Ramos (cell line): ENCODE data around the gene PEX19.

Experiments used
- in situ Hi-C: fragments of 300-500 bp; cut with MboI; formaldehyde crosslinking; loops from one replicate; pipeline ENCODE4 v1.14.3; 2022; ENCODE audit warnings: low sequenced_read_pairs; ENCODE audit not compliant: unreplicated experiment

Gene PEX19

GRCh38 chr1:160284220-160284781, 632 bp downstream of the PEX19 start:
- in situ Hi-C loops = no loop called here

GRCh38 chr1:160282807-160283206, 2.1 kb downstream of the PEX19 start:
- in situ Hi-C loops = no loop called here

- in situ Hi-C loops = no loop called here
Measured at GRCh38 chr1:160277987-160278386, 6.9 kb downstream of the PEX19 start.

GRCh38 chr1:160277330-160277729, 7.6 kb downstream of the PEX19 start:
- in situ Hi-C loops = no loop called here

GRCh38 chr1:160271025-160271424, 13.9 kb downstream of the PEX19 start:
- in situ Hi-C loops = no loop called here

- in situ Hi-C loops = no loop called here
Measured at GRCh38 chr1:160267284-160267991, 17.5 kb downstream of the PEX19 start.

- in situ Hi-C loops = no loop called here
Measured at GRCh38 chr1:160264795-160265307, 20.1 kb downstream of the PEX19 start.

- in situ Hi-C loops = no loop called here
Measured at GRCh38 chr1:160261893-160262794, 22.8 kb downstream of the PEX19 start, which contains the start of gene DCAF8. Gene DCAF8 (minus strand): TSS chr1:160262549. CDS start chr1:160244008, 18,541 bp downstream.

- in situ Hi-C loops = no loop called here
Measured at GRCh38 chr1:160261556-160261892, 23.4 kb downstream of the PEX19 start.

- in situ Hi-C loops = no loop called here
Measured at GRCh38 chr1:160260406-160261382, 24.2 kb downstream of the PEX19 start.

- in situ Hi-C loops = loop anchor here (10.0 kb wide), 1 partner anchor 163 kb away; the partner anchor contains the start of gene IGSF8
Measured at GRCh38 chr1:160258177-160258798, 26.6 kb downstream of the PEX19 start.

GRCh38 chr1:160257411-160258015, 27.4 kb downstream of the PEX19 start:
- in situ Hi-C loops = loop anchor here (10.0 kb wide), 1 partner anchor 163 kb away; the partner anchor contains the start of gene IGSF8

- in situ Hi-C loops = loop anchor here (10.0 kb wide), 1 partner anchor 162 kb away; the partner anchor contains the start of gene IGSF8
Measured at GRCh38 chr1:160256396-160257046, 28.4 kb downstream of the PEX19 start.

- in situ Hi-C loops = loop anchor here (10.0 kb wide), 1 partner anchor 161 kb away; the partner anchor contains the start of gene IGSF8
Measured at GRCh38 chr1:160255781-160256300, 29.1 kb downstream of the PEX19 start.

GRCh38 chr1:160251687-160252526, 33.0 kb downstream of the PEX19 start:
- in situ Hi-C loops = loop anchor here (10.0 kb wide), 1 partner anchor 157 kb away; the partner anchor contains the start of gene IGSF8

- in situ Hi-C loops = loop anchor here (10.0 kb wide), 1 partner anchor 156 kb away; the partner anchor contains the start of gene IGSF8
Measured at GRCh38 chr1:160251011-160251410, 33.9 kb downstream of the PEX19 start.

GRCh38 chr1:160247053-160247452, 37.9 kb downstream of the PEX19 start:
- in situ Hi-C loops = no loop called here
